H9 (cell line): ENCODE measurements around the gene LRP8. TPM values are rescaled to one million over a fixed set of nuclear protein-coding genes. Genes with fewer than 3 reads are reported as not detected.
A peak's percentile ranks its signal among the peaks of the same experiment; 100 is the strongest.

Source experiments
- DNase-seq: peaks from one replicate; pipeline ENCODE4 v3.0.0-alpha.2; 2017
- H2AFZ ChIP-seq: one replicate; pipeline ENCODE4 v1.6.1; 2013; ENCODE audit warnings: mild to moderate bottlenecking, low read length, control low read depth, moderate library complexity
- H2AK5ac ChIP-seq: 2 replicates; pipeline ENCODE4 v1.6.1; 2013; ENCODE audit warnings: low read length, control low read depth, mixed read lengths; ENCODE audit not compliant: insufficient read length
- H2BK120ac ChIP-seq: one replicate; pipeline ENCODE4 v1.6.1; 2013; ENCODE audit warnings: low read depth, mild to moderate bottlenecking, low read length, control low read depth, inconsistent platforms; ENCODE audit not compliant: poor library complexity, severe bottlenecking
- H2BK12ac ChIP-seq: 2 replicates; pipeline ENCODE4 v1.6.1; 2013; ENCODE audit warnings: low read length, control low read depth, mixed read lengths, low read depth; ENCODE audit not compliant: insufficient read length
- H2BK15ac ChIP-seq: 2 replicates; pipeline ENCODE4 v1.6.1; 2013; ENCODE audit warnings: low read depth, low read length, control low read depth
- H2BK20ac ChIP-seq: one replicate; pipeline ENCODE4 v1.6.1; 2013; ENCODE audit warnings: low read depth, mild to moderate bottlenecking, low read length, control low read depth, inconsistent platforms; ENCODE audit not compliant: poor library complexity, severe bottlenecking
- H2BK5ac ChIP-seq: 2 replicates; pipeline ENCODE4 v1.6.1; 2013; ENCODE audit warnings: low read length, control low read depth, mixed read lengths; ENCODE audit not compliant: insufficient read length
- H3K14ac ChIP-seq: 2 replicates; pipeline ENCODE4 v1.6.1; 2013; ENCODE audit warnings: low read length, control low read depth; ENCODE audit not compliant: insufficient read depth
- H3K18ac ChIP-seq: 2 replicates; pipeline ENCODE4 v1.6.1; 2013; ENCODE audit warnings: low read depth, mild to moderate bottlenecking, mixed read lengths, low read length, control low read depth; ENCODE audit not compliant: insufficient read length
- H3K23ac ChIP-seq: 2 replicates; pipeline ENCODE4 v1.6.1; 2013; ENCODE audit warnings: low read length, control low read depth, mixed read lengths, low read depth; ENCODE audit not compliant: insufficient read length
- H3K23me2 ChIP-seq: 2 replicates; pipeline ENCODE4 v1.6.1; 2013; ENCODE audit warnings: low read depth, mild to moderate bottlenecking, mixed read lengths, low read length, control low read depth; ENCODE audit not compliant: insufficient read length, poor library complexity, severe bottlenecking
- H3K27ac ChIP-seq: 2 replicates; pipeline ENCODE4 v1.5.1; 2013; ENCODE audit warnings: low read length, control low read depth, mixed read lengths, low read depth; ENCODE audit not compliant: insufficient read length
- H3K27me3 ChIP-seq: 2 replicates; pipeline ENCODE4 v1.6.1; 2013; ENCODE audit warnings: low read length, control low read depth, inconsistent platforms; ENCODE audit not compliant: insufficient read depth
- H3K4ac ChIP-seq: 2 replicates; pipeline ENCODE4 v1.6.1; 2013; ENCODE audit warnings: low read depth, mild to moderate bottlenecking, control low read depth, inconsistent platforms, low read length, moderate library complexity
- H3K4me1 ChIP-seq: 2 replicates; pipeline ENCODE4 v1.6.1; 2013; ENCODE audit warnings: low read length, control low read depth, inconsistent platforms; ENCODE audit not compliant: insufficient read depth
- H3K4me2 ChIP-seq: 2 replicates; pipeline ENCODE4 v1.6.1; 2013; ENCODE audit warnings: low read length, control low read depth, mixed read lengths; ENCODE audit not compliant: insufficient read length, insufficient read depth
- H3K56ac ChIP-seq: 2 replicates; pipeline ENCODE4 v1.6.1; 2013; ENCODE audit warnings: low read depth, mild to moderate bottlenecking, mixed read lengths, low read length, control low read depth; ENCODE audit not compliant: insufficient read length
- H3K79me1 ChIP-seq: 2 replicates; pipeline ENCODE4 v1.6.1; 2013; ENCODE audit warnings: low read depth, mild to moderate bottlenecking, moderate library complexity, low read length, control low read depth, inconsistent platforms; ENCODE audit not compliant: insufficient read depth, poor library complexity, severe bottlenecking
- H3K79me2 ChIP-seq: 2 replicates; pipeline ENCODE4 v1.6.1; 2013; ENCODE audit warnings: low read length, control low read depth, inconsistent platforms; ENCODE audit not compliant: insufficient read depth
- H3K9ac ChIP-seq: 2 replicates; pipeline ENCODE4 v1.6.1; 2013; ENCODE audit warnings: low read length, control low read depth, mixed read lengths; ENCODE audit not compliant: insufficient read length; ENCODE audit errors: extremely low read depth
- H3K9me3 ChIP-seq: one replicate; pipeline ENCODE4 v1.6.1; 2013; ENCODE audit warnings: low read depth, low read length, inconsistent platforms; ENCODE audit not compliant: control insufficient read depth
- H3T11ph ChIP-seq: one replicate; pipeline ENCODE4 v1.6.1; 2013; ENCODE audit warnings: mild to moderate bottlenecking, low read length, control low read depth, inconsistent platforms
- H4K20me1 ChIP-seq: one replicate; pipeline ENCODE4 v1.6.1; 2013; ENCODE audit not compliant: control insufficient read depth, insufficient read length, insufficient read depth
- H4K5ac ChIP-seq: 2 replicates; pipeline ENCODE4 v1.6.1; 2013; ENCODE audit warnings: low read depth, mild to moderate bottlenecking, mixed read lengths, low read length, control low read depth; ENCODE audit not compliant: insufficient read length
- H4K8ac ChIP-seq: replicated peaks from 2 replicates; pipeline ENCODE4 v1.6.1; 2013; ENCODE audit warnings: low read length, control low read depth, mixed read lengths, low read depth; ENCODE audit not compliant: insufficient read length
- H4K91ac ChIP-seq: 2 replicates; pipeline ENCODE4 v1.6.1; 2013; ENCODE audit warnings: low read depth, mild to moderate bottlenecking, moderate library complexity, mixed read lengths, low read length, control low read depth; ENCODE audit not compliant: insufficient read length
- H3K27ac Mint-ChIP-seq, 3 experiments: 2 replicates in 2 of 3; 3 replicates in 1 of 3; pipeline ENCODE4 v1.8.0; 2020 to 2021; ENCODE audit warnings: mixed read lengths in 3 of 3, mild to moderate bottlenecking in 1 of 3, moderate library complexity in 1 of 3
- H3K27me3 Mint-ChIP-seq: 2 replicates; pipeline ENCODE4 v1.8.0; 2021; ENCODE audit warnings: low read depth, mild to moderate bottlenecking, moderate library complexity, mixed read lengths
- H3K36me3 Mint-ChIP-seq, 3 experiments: 2 replicates in 2 of 3; 3 replicates in 1 of 3; pipeline ENCODE4 v1.8.0; 2020 to 2021; ENCODE audit warnings: low read depth in 3 of 3, mixed read lengths in 3 of 3; ENCODE audit not compliant: insufficient read depth in 1 of 3
- H3K4me1 Mint-ChIP-seq, 2 experiments: 2 replicates each; pipeline ENCODE4 v1.8.0; 2020; ENCODE audit warnings: mixed read lengths in 2 of 2
- H3K4me3 Mint-ChIP-seq, 2 experiments: 2 replicates in 1 of 2; 3 replicates in 1 of 2; pipeline ENCODE4 v1.8.0; 2020 to 2021; ENCODE audit warnings: mild to moderate bottlenecking in 2 of 2, mixed read lengths in 2 of 2, moderate library complexity in 1 of 2
- H3K9me3 Mint-ChIP-seq, 2 experiments: 2 replicates in 1 of 2; 3 replicates in 1 of 2; pipeline ENCODE4 v1.8.0; 2020; ENCODE audit warnings: mild to moderate bottlenecking in 2 of 2, mixed read lengths in 2 of 2, moderate library complexity in 1 of 2
- CTCF ChIP-seq: fragments of 200-600 bp; sonication (generic); conservative IDR thresholded peaks from 3 replicates; pipeline ENCODE4 v1.8.0; 2021; ENCODE audit warnings: antibody characterized with exemption, mild to moderate bottlenecking
- whole genome bisulfite sequencing: extraction: QIAGEN DNeasy Blood & Tissue Kit; methylation state at CpG from one replicate; pipeline ENCODE4 v1.1.7; 2013; ENCODE audit warnings: missing lambda C conversion rate, low lambda C conversion rate, mixed read lengths; ENCODE audit not compliant: insufficient read length; ENCODE audit errors: extremely low coverage; 5-methylcytosine and 5-hydroxymethylcytosine counted together
- total RNA-seq: library from RNA; stranded (reverse); gene quantifications from 2 replicates; pipeline ENCODE4 v1.2.1, GENCODE V29; 2021

LRP8 gene
- total RNA-seq, 1 experiment from 2014 or later, result 78.6 TPM

- Histone ChIP-seq H3K4ac (no peak overlapping the region), H3K56ac (no peak overlapping the region), H2AK5ac (no peak overlapping the region), H4K20me1 (peaks cover 3% of the 10 kb centered on the region), H2BK120ac (no peak overlapping the region), H3K4me2 (no peak overlapping the region), H3K79me1 (no peaks in the 10 kb centered on the region), H3K14ac (no peak overlapping the region), H2BK12ac (no peak overlapping the region), H3K9me3 (no peaks in the 10 kb centered on the region), H3K79me2 (peaks cover 6% of the 10 kb centered on the region; the same call in 1 of the 2 replicates), H3K27ac (no peak overlapping the region), H4K91ac (no peak overlapping the region), H2BK20ac (no peak overlapping the region), H3T11ph (no peak overlapping the region), H3K18ac (no peak overlapping the region), H3K9ac (no peak overlapping the region), H2BK5ac (no peak overlapping the region), H3K23me2 (no peaks in the 10 kb centered on the region), H4K5ac (no peak overlapping the region), H3K27me3 (no peaks in the 10 kb centered on the region), H3K4me1 (no peaks in the 10 kb centered on the region), H4K8ac (no peak overlapping the region), H2AFZ (no peak overlapping the region), H3K23ac (no peak overlapping the region), H2BK15ac (no peak overlapping the region)
- Mint-ChIP-seq H3K4me1 (peaks cover 27 to 38% of the 10 kb centered on the region in 2 experiments), H3K9me3 (no peaks in the 10 kb centered on the region), H3K27me3 (no peaks in the 10 kb centered on the region), H3K27ac (peak overlapping the region in 2 of 3 experiments; percentile 8 to 81; a peak in 2 of 7 replicates), H3K4me3 (no peak overlapping the region), H3K36me3 (peaks cover 8 to 49% (median 22%) of the 10 kb centered on the region in 3 experiments; a peak in 5 of 7 replicates)
- no CpG with 5 or more reads among the region's 7 CpGs for WGBS
- TF ChIP-seq CTCF, result no peak
- DNase-seq, result no peak
These were observed 22.2 kb downstream of the LRP8 start for GRCh38 chr1:53305650-53306049.
